ENCODE results near the gene GPX6. TPM values are rescaled to one million over a fixed set of nuclear protein-coding genes. Genes with fewer than 3 reads are reported as not detected.

GPX6 gene
- total RNA-seq, 4 donors from 2014 or later: not detected

DNA sequence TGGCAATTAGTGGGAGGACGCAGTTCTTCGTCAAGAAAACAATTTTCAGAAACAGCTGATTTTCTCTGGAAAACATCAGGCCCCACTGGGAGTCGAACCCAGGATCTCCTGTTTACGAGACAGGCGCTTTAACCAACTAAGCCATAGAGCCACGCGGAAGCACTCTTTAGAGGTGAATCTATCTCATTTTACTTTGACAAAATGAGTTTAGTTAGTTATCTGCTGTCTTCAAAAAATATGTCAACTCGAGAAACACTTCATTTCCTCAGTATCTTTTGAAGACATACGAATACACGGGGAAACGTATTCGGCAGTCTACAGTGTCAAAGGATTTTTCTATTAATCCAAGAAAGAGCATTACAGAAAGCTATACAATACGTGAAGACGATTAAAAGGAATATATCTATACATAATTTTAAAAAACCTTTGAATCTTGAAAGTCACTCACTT, 26.7 kb downstream of the GPX6 start:
- no peak for DNase-seq
- intact Hi-C loops (cut with DNase I): no loop called here
- H3K9me3 ChIP-seq: no peaks in the 10 kb centered on the region
- no peak for TF ChIP-seq POLR2A (IDR thresholded peaks at IDR 0.05)
- TF ChIP-seq, protein P1, sequence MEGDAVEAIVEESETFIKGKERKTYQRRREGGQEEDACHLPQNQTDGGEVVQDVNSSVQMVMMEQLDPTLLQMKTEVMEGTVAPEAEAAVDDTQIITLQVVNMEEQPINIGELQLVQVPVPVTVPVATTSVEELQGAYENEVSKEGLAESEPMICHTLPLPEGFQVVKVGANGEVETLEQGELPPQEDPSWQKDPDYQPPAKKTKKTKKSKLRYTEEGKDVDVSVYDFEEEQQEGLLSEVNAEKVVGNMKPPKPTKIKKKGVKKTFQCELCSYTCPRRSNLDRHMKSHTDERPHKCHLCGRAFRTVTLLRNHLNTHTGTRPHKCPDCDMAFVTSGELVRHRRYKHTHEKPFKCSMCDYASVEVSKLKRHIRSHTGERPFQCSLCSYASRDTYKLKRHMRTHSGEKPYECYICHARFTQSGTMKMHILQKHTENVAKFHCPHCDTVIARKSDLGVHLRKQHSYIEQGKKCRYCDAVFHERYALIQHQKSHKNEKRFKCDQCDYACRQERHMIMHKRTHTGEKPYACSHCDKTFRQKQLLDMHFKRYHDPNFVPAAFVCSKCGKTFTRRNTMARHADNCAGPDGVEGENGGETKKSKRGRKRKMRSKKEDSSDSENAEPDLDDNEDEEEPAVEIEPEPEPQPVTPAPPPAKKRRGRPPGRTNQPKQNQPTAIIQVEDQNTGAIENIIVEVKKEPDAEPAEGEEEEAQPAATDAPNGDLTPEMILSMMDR (IDR thresholded peaks at IDR 0.05): no peak
- H3K27me3 ChIP-seq: no peaks in the 10 kb centered on the region
- H3K27ac ChIP-seq: no peak overlapping the region
- WGBS, 2 donors: 45 to 53% methylated on average over 14 of the region's 14 CpGs
- H3K4me3 ChIP-seq (replicated peaks in 1 of 3): no peak overlapping the region
- no peaks in the 10 kb centered on the region for H3K4me1 ChIP-seq
- H3K36me3 ChIP-seq: no peaks in the 10 kb centered on the region

DNA sequence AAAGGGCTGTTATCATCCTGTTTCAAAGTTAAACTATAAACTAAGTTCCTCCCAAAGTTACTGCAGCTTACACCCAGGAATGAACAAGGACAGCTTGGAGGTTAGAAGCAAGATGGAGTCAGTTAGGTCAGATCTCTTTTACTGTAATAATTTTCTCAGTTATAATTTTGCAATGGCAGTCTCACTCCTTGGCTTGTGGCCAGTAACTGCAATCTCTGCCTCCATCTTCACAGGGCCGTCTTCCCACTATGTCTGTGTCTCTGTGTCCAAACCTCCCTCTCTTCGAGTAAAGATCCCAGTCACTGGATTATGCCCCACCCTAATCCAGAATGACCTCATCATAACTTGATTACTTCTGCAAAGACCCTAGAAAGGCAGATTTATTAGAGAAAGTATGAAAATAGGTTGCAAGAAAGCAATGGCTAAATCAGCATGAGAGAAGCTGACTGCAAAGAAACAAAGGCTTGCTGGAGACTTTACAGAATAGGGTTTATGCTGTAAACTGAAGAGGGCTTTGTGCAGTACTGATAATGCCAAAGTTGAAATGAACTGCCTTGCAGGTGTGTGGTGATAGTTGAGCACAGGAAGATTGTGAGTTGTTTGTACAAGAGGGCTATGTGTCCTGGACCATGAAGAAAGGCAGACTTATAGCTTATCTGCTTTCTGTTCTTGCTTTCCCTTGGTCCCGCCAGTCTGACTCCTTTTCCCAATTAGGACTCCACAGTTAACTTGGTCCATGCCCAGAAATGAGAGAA, 28.4 kb downstream of the GPX6 start:
- H3K36me3 ChIP-seq: no peaks in the 10 kb centered on the region
- intact Hi-C loops (cut with DNase I): no loop called here
- 74% methylated on average over 3 of the region's 3 CpGs for WGBS, 2 donors
- TF ChIP-seq, protein P1 (IDR thresholded peaks at IDR 0.05): no peak
- no peak for TF ChIP-seq POLR2A (IDR thresholded peaks at IDR 0.05)
- DNase-seq: no peak
- H3K27ac ChIP-seq: no peak overlapping the region
- H3K27me3 ChIP-seq: no peaks in the 10 kb centered on the region
- no peak overlapping the region for H3K4me3 ChIP-seq (replicated peaks in 1 of 3)
- H3K4me1 ChIP-seq: no peaks in the 10 kb centered on the region
- no peaks in the 10 kb centered on the region for H3K9me3 ChIP-seq

DNA sequence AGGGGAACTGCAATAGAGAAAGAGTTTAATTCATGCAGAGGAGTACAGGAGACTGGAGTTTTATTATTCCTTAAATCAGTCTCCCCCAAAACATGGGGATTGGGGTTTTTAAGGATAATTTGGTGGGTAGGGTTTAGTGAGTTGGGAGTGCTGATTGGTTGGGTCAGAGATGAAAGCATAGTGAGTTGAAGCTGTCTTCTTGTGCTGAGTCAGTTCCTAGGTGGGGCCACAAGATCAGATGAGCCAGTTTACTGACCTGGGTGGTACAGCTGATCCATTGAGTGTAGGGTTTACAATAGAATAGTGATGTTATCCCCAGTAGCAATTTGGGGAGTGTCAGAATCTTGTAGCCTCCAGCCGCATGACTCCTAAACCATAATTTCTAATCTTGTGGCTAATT, 29.1 kb downstream of the GPX6 start:
- Histone ChIP-seq H3K36me3 (no peaks in the 10 kb centered on the region), H3K4me1 (no peaks in the 10 kb centered on the region), H3K27me3 (no peaks in the 10 kb centered on the region), H3K4me3 (replicated peaks in 1 of 3) (no peak overlapping the region), H3K9me3 (no peaks in the 10 kb centered on the region), H3K27ac (no peak overlapping the region)
- DNase-seq: no peak
- 100% methylated on average over 1 of the region's 1 CpG for WGBS, 2 donors
- TF ChIP-seq, protein P1 (IDR thresholded peaks at IDR 0.05): no peak
- TF ChIP-seq POLR2A (IDR thresholded peaks at IDR 0.05): no peak
- intact Hi-C loops (cut with DNase I): no loop called here

DNA sequence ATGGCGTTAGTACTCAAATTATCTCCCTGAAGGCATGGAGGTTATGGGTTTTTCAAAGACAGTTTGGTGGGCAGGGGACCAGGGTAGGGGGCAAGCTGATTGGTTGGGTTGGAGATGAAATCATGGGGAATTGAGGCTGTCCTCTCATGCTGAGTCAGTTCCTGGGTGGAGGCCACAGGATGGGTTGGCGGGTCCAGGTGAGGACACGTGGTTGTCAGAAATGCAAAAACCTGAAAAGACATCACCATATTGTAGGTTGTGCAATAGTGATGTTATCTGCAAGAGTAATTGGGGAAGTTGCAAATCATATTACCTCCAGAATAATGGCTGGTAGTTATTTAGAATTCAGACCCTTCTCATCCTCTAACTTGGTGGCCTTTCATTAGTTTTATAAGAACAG, 30.1 kb downstream of the GPX6 start:
- WGBS, 2 donors: 88 to 96% methylated on average over 3 of the region's 3 CpGs
- Histone ChIP-seq H3K4me3 (replicated peaks in 1 of 3) (no peak overlapping the region), H3K36me3 (no peaks in the 10 kb centered on the region), H3K9me3 (no peaks in the 10 kb centered on the region), H3K4me1 (no peaks in the 10 kb centered on the region), H3K27ac (no peak overlapping the region), H3K27me3 (no peaks in the 10 kb centered on the region)
- intact Hi-C loops (cut with DNase I): no loop called here
- no peak for DNase-seq
- no peak for TF ChIP-seq POLR2A (IDR thresholded peaks at IDR 0.05)
- TF ChIP-seq, protein P1 (IDR thresholded peaks at IDR 0.05): no peak

DNA sequence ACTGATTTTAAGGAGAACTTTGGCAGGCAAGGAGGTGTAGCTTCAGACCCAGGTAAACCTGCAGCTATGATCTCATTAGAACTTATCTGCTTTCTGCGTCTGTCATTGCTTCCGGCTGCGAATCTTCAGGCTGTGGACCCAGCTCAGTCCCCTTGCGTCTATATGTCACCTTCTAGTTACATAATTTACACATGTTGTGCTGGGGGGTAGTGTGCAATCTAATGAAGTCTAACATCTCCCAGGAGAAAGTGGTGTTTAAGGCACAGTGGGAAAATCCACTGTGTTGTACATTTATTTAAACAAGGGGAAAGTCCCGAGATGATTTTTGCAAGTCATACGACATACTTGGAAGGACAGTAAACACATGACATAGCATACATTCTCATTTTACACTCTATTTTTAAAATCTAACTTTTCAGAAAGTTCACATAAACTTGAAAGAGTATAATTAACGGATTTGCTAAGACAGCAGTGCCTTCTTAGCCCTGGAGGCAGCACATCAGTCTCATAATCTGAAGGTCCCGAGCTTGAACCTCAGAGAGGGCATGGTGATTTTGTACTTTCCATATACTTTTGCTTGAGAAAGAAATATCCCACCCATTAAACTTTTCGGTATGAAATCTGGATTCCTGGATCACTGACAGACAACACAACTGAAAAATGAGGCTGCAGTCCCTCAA, 35.2 kb downstream of the GPX6 start:
- TF ChIP-seq POLR2A (IDR thresholded peaks at IDR 0.05): no peak
- TF ChIP-seq, protein P1 (IDR thresholded peaks at IDR 0.05): no peak
- WGBS, 2 donors: 80 to 81% methylated on average over 9 of the region's 9 CpGs

More for the DNA sequence above, 35.2 kb downstream of the GPX6 start:
- no peak for DNase-seq
- Histone ChIP-seq H3K9me3 (no peaks in the 10 kb centered on the region), H3K4me1 (no peaks in the 10 kb centered on the region), H3K27ac (no peak overlapping the region), H3K36me3 (no peaks in the 10 kb centered on the region), H3K4me3 (replicated peaks in 1 of 3) (no peak overlapping the region), H3K27me3 (no peaks in the 10 kb centered on the region)
- intact Hi-C loops (cut with DNase I): no loop called here

Data from thyroid gland (tissue), 4 donors.